Sigmoid colon (tissue), 7 donors: Measurements from ENCODE around the gene SMIM31. TPM values are rescaled to one million over a fixed set of nuclear protein-coding genes. Genes with fewer than 3 reads are reported as not detected.

Source experiments
- DNase-seq: peaks from one replicate; pipeline ENCODE4 v3.0.0-alpha.2; 2019
- H3K27ac ChIP-seq, 4 donors: fragments of 200-600 bp; sonication (generic); one replicate each; pipeline ENCODE4 v1.5.1; 2016 to 2019; ENCODE audit warnings: mild to moderate bottlenecking in 1 of 4
- H3K27me3 ChIP-seq, 3 donors: fragments of 200-600 bp; sonication (generic); one replicate each; pipeline ENCODE4 v1.5.1; 2019; ENCODE audit warnings: mild to moderate bottlenecking in 1 of 3
- H3K36me3 ChIP-seq, 4 donors: fragments of 200-600 bp; sonication (generic); one replicate each; pipeline ENCODE4 v1.5.1; 2016 to 2019
- H3K4me1 ChIP-seq, 4 donors: fragments of 200-600 bp; sonication (generic); one replicate each; pipeline ENCODE4 v1.5.1; 2017 to 2019
- H3K4me3 ChIP-seq, 4 donors: fragments of 200-600 bp; sonication (generic); one replicate each; pipeline ENCODE4 v1.5.1; 2017 to 2019; ENCODE audit warnings: mild to moderate bottlenecking in 2 of 4, moderate library complexity in 1 of 4
- H3K9me3 ChIP-seq, 4 donors: fragments of 200-600 bp in 3 of 4; sonication (generic) in 3 of 4; one replicate each; pipeline versions ENCODE4 v1.5.1 to v1.6.1; 2013 to 2019
- CTCF ChIP-seq, 4 experiments: fragments of 450-650 bp in 3 of 4; fragments of 200-600 bp in 1 of 4; IDR thresholded peaks; one replicate each; pipeline ENCODE4 v1.5.1; 2016 to 2019; ENCODE audit warnings: antibody characterized with exemption in 4 of 4, mild to moderate bottlenecking in 3 of 4, moderate library complexity in 2 of 4
- EP300 ChIP-seq, 4 donors: sonication (generic); formaldehyde crosslinking; IDR thresholded peaks; one replicate each; pipeline ENCODE4 v1.6.1; 2017; ENCODE audit warnings: antibody characterized with exemption in 4 of 4
- POLR2A ChIP-seq, 2 donors: fragments of 450-650 bp; IDR thresholded peaks; one replicate each; pipeline ENCODE4 v1.6.1; 2016; ENCODE audit warnings: antibody characterized with exemption in 2 of 2, mild to moderate bottlenecking in 2 of 2, moderate library complexity in 2 of 2
- POLR2AphosphoS5 ChIP-seq, 4 donors: sonication (generic); formaldehyde crosslinking; IDR thresholded peaks; one replicate each; pipeline ENCODE4 v1.6.1; 2017; ENCODE audit warnings: antibody characterized with exemption in 4 of 4
- WGBS, 2 donors: extraction: QIAGEN DNeasy Blood & Tissue Kit; methylation state at CpG; one replicate each; pipeline ENCODE4 v1.1.7; 2013; 5-methylcytosine and 5-hydroxymethylcytosine counted together
- intact Hi-C: fragments of 100-400 bp; cut with DNase I; formaldehyde crosslinking; loops from one replicate; pipeline ENCODE4 v1.15.1; 2023
- polyA plus RNA-seq, 3 donors: library from polyadenylated mRNA; stranded (reverse); fragments of 200-250 nt; gene quantifications; one replicate each; pipeline ENCODE4 v1.2.3, GENCODE V29; 2013
- total RNA-seq, 4 donors: library from RNA; depleted of rRNA; stranded (reverse); fragments of >200 nt; gene quantifications; one replicate each; pipeline ENCODE4 v1.1.0, GENCODE V29; 2016
- donor health status: healthy with polysubstance abuse.
- donor health status: Bipolar disorder and iron deficiency.
- donor health status: healthy.

Gene SMIM31
- total and polyA plus RNA-seq, 7 donors = 6.5 to 80.5 (median 39.0) TPM; not detected in 4

GRCh38 chr4:164813554-164813953 lies 59.6 kb downstream of the SMIM31 start:
- H3K9me3 ChIP-seq = no peaks in the 10 kb centered on the region
- intact Hi-C loops = no loop called here
- no peaks in the 10 kb centered on the region for H3K36me3 ChIP-seq
- DNase-seq = no peak
- WGBS, 2 donors = 70 to 80% methylated on average over 2 of the region's 2 CpGs
- no peak overlapping the region for H3K27ac ChIP-seq
- H3K27me3 ChIP-seq = no peaks in the 10 kb centered on the region
- no peaks in the 10 kb centered on the region for H3K4me1 ChIP-seq
- no peak for TF ChIP-seq EP300 (IDR thresholded peaks at IDR 0.05)
- no peak for TF ChIP-seq POLR2A (IDR thresholded peaks at IDR 0.05)
- TF ChIP-seq CTCF (IDR thresholded peaks at IDR 0.05) = no peak
- TF ChIP-seq POLR2AphosphoS5 (IDR thresholded peaks at IDR 0.05) = no peak
- H3K4me3 ChIP-seq = no peak overlapping the region

- H3K9me3 ChIP-seq = no peaks in the 10 kb centered on the region
- no peaks in the 10 kb centered on the region for H3K4me1 ChIP-seq
- DNase-seq = no peak
- H3K27ac ChIP-seq = no peak overlapping the region
- 27 to 30% methylated on average over 1 of the region's 1 CpG for WGBS, 2 donors
- no peaks in the 10 kb centered on the region for H3K36me3 ChIP-seq
- no peaks in the 10 kb centered on the region for H3K27me3 ChIP-seq
- no peak overlapping the region for H3K4me3 ChIP-seq
- TF ChIP-seq POLR2AphosphoS5 (IDR thresholded peaks at IDR 0.05) = no peak
- TF ChIP-seq CTCF (IDR thresholded peaks at IDR 0.05) = no peak
- no peak for TF ChIP-seq EP300 (IDR thresholded peaks at IDR 0.05)
- no peak for TF ChIP-seq POLR2A (IDR thresholded peaks at IDR 0.05)
- intact Hi-C loops = no loop called here
Measured at GRCh38 chr4:164815711-164816110, 61.8 kb downstream of the SMIM31 start.

GRCh38 chr4:164819366-164819765 lies 65.4 kb downstream of the SMIM31 start:
- Histone ChIP-seq H3K9me3 (no peaks in the 10 kb centered on the region), H3K27ac (no peak overlapping the region), H3K4me1 (no peaks in the 10 kb centered on the region), H3K36me3 (no peaks in the 10 kb centered on the region), H3K27me3 (no peaks in the 10 kb centered on the region), H3K4me3 (no peak overlapping the region)
- DNase-seq = no peak
- intact Hi-C loops = no loop called here
- TF ChIP-seq CTCF (IDR thresholded peaks at IDR 0.05) (no peak), POLR2AphosphoS5 (IDR thresholded peaks at IDR 0.05) (no peak), POLR2A (IDR thresholded peaks at IDR 0.05) (no peak), EP300 (IDR thresholded peaks at IDR 0.05) (no peak)
- WGBS, 2 donors = 88% methylated on average over 1 of the region's 1 CpG

GRCh38 chr4:164821711-164822110 lies 67.8 kb downstream of the SMIM31 start:
- no peak for DNase-seq
- WGBS, 2 donors = 45 to 64% methylated on average over 4 of the region's 4 CpGs
- H3K36me3 ChIP-seq = no peaks in the 10 kb centered on the region
- H3K4me1 ChIP-seq = no peaks in the 10 kb centered on the region
- H3K27ac ChIP-seq = no peak overlapping the region
- H3K9me3 ChIP-seq = no peaks in the 10 kb centered on the region
- TF ChIP-seq POLR2AphosphoS5 (IDR thresholded peaks at IDR 0.05) (no peak), EP300 (IDR thresholded peaks at IDR 0.05) (no peak), POLR2A (IDR thresholded peaks at IDR 0.05) (no peak), CTCF (IDR thresholded peaks at IDR 0.05) (no peak)
- intact Hi-C loops = no loop called here
- H3K4me3 ChIP-seq = no peak overlapping the region
- no peaks in the 10 kb centered on the region for H3K27me3 ChIP-seq

GRCh38 chr4:164824581-164824980 lies 70.7 kb downstream of the SMIM31 start:
- intact Hi-C loops = no loop called here
- 90 to 91% methylated on average over 4 of the region's 4 CpGs for WGBS, 2 donors
- no peak overlapping the region for H3K4me3 ChIP-seq
- H3K4me1 ChIP-seq = no peaks in the 10 kb centered on the region
- no peaks in the 10 kb centered on the region for H3K9me3 ChIP-seq
- H3K36me3 ChIP-seq = no peaks in the 10 kb centered on the region
- DNase-seq = no peak
- no peaks in the 10 kb centered on the region for H3K27me3 ChIP-seq
- no peak overlapping the region for H3K27ac ChIP-seq
- TF ChIP-seq CTCF (IDR thresholded peaks at IDR 0.05) (no peak), EP300 (IDR thresholded peaks at IDR 0.05) (no peak), POLR2A (IDR thresholded peaks at IDR 0.05) (no peak), POLR2AphosphoS5 (IDR thresholded peaks at IDR 0.05) (no peak)
